NOMO-1 treated with dmso at 0.1 percent for 144 hours (cell line): ENCODE measurements around the gene STMN3.

ENCODE experiments used
- DNase-seq: peaks from one replicate; lab custom pipeline; 2025; ENCODE audit not compliant: unreplicated experiment; lab: John Stamatoyannopoulos, UW

The STMN3 gene

GRCh38 chr20:63692436-63693082 lies 39.3 kb upstream of the STMN3 start:
- DNase-seq: no peak

GRCh38 chr20:63691711-63692435 lies 38.6 kb upstream of the STMN3 start:
- DNase-seq: no peak

GRCh38 chr20:63690898-63691710 lies 37.9 kb upstream of the STMN3 start:
- DNase-seq: no peak

GRCh38 chr20:63690003-63690897 lies 37.0 kb upstream of the STMN3 start:
- no peak for DNase-seq

GRCh38 chr20:63689046-63690002 lies 36.1 kb upstream of the STMN3 start:
- DNase-seq: no peak

- DNase-seq: no peak
Observed at GRCh38 chr20:63688228-63689045, 35.2 kb upstream of the STMN3 start.

- DNase-seq: no peak
Observed at GRCh38 chr20:63687419-63688178, 34.4 kb upstream of the STMN3 start.

GRCh38 chr20:63686492-63687321 lies 33.5 kb upstream of the STMN3 start:
- DNase-seq: peak; percentile 44

- DNase-seq: no peak
Observed at GRCh38 chr20:63686094-63686491, 32.9 kb upstream of the STMN3 start.

- no peak for DNase-seq
Observed at GRCh38 chr20:63685269-63686026, 32.2 kb upstream of the STMN3 start.

- no peak for DNase-seq
Observed at GRCh38 chr20:63682384-63683139, 29.3 kb upstream of the STMN3 start.

GRCh38 chr20:63681609-63682142 lies 28.5 kb upstream of the STMN3 start:
- DNase-seq: no peak

GRCh38 chr20:63680857-63681608 lies 27.8 kb upstream of the STMN3 start:
- DNase-seq: no peak

- DNase-seq: no peak
Observed at GRCh38 chr20:63680427-63680826, 27.2 kb upstream of the STMN3 start.

- no peak for DNase-seq
Observed at GRCh38 chr20:63679799-63680305, 26.6 kb upstream of the STMN3 start.
